ENCODE measurements around the gene DRAXIN. TPM values are rescaled to one million over a fixed set of nuclear protein-coding genes. Genes with fewer than 3 reads are reported as not detected.

DRAXIN gene
- total RNA-seq, 1 donor from 2014 or later: 0.05 TPM

DNA sequence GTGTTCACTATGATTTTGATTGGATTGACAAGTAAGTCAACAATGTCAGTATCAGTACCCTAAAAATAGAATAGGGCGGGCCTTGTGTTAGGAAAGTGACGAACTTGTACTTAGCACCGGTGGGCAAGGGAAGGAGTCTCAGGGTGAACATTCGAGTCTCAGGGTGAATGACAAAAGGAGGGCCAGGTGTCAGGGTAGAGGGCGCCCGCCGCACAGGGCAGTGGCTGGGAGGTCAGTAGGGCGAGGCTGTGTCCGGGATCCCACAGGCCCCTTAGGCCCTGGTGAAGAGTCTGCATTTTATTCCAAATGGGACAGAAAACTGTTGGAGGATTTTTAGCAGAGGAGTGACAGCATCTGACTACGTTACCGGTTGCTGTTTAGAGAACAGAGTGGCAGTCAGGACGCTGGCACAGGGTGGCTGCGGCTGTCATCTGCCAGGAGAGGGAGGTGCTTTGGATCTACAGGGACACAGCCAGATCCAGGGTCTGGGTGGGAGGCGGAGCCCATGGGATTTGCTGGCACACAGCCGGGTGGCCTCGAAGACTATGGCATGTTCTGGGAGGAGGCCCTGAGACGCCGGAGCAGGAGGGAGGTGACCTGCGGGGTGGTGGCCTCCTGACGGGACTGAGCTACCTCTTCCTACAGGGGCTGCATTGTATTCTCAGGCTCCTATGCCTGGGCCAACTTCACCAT lies 55.4 kb downstream of the DRAXIN start:
- Histone ChIP-seq H3K9me3 (replicated peaks) (no peaks in the 10 kb centered on the region), H3K36me3 (peaks cover 39% of the 10 kb centered on the region), H3K4me1 (peaks cover 20% of the 10 kb centered on the region), H3K27ac (replicated peaks) (peak overlapping the region; percentile 76), H3K4me3 (no peak overlapping the region), H3K27me3 (ENCODE audit: low read depth) (no peaks in the 10 kb centered on the region)
- DNase-seq: peak; percentile 37
- intact Hi-C loops (cut with micrococcal nuclease): no loop called here
- no peak for TF ChIP-seq CTCF (IDR thresholded peaks at IDR 0.05; ENCODE audit: borderline replicate concordance)

- H3K36me3 ChIP-seq: peaks cover 39% of the 10 kb centered on the region
- DNase-seq: no peak
- no peaks in the 10 kb centered on the region for H3K27me3 ChIP-seq (ENCODE audit: low read depth)
- H3K9me3 ChIP-seq (replicated peaks): no peaks in the 10 kb centered on the region
- intact Hi-C loops (cut with micrococcal nuclease): no loop called here
- no peak for TF ChIP-seq CTCF (IDR thresholded peaks at IDR 0.05; ENCODE audit: borderline replicate concordance)
- no peak overlapping the region for H3K27ac ChIP-seq (replicated peaks)
- no peak overlapping the region for H3K4me3 ChIP-seq
- H3K4me1 ChIP-seq: peaks cover 15% of the 10 kb centered on the region
Measured at GRCh38 chr1:11748294-11749202, 57.0 kb downstream of the DRAXIN start.

DNA sequence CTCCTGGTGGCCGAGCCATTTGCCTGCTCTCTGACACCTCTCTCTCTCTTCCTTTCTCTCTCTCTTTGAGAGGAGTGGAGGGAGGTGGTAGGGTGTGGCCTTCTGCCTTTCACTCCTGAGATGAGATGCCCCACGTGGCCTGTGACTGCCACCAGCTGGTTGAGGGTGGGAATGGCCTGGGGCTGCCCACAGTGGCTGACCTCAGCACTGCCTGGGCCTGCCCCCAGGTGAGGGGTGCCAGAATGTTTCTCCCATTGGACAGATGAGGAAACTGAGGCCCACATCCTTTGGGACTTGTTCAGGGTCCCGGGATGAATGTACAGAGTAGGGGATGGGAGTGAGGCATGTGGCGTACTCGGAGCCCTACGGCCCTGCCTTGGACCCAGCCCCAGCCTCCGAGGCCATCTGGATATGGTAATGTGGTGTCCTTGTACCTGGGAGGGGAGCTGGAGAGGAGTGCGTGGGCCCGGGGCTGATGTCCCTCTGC lies 57.7 kb downstream of the DRAXIN start:
- Histone ChIP-seq H3K27me3 (ENCODE audit: low read depth) (no peaks in the 10 kb centered on the region), H3K4me1 (peaks cover 15% of the 10 kb centered on the region), H3K9me3 (replicated peaks) (no peaks in the 10 kb centered on the region), H3K27ac (replicated peaks) (no peak overlapping the region), H3K4me3 (no peak overlapping the region), H3K36me3 (peaks cover 39% of the 10 kb centered on the region)
- TF ChIP-seq CTCF (IDR thresholded peaks at IDR 0.05; ENCODE audit: borderline replicate concordance): peak; percentile 57
- DNase-seq: peak; percentile 33
- intact Hi-C loops (cut with micrococcal nuclease): no loop called here

DNA sequence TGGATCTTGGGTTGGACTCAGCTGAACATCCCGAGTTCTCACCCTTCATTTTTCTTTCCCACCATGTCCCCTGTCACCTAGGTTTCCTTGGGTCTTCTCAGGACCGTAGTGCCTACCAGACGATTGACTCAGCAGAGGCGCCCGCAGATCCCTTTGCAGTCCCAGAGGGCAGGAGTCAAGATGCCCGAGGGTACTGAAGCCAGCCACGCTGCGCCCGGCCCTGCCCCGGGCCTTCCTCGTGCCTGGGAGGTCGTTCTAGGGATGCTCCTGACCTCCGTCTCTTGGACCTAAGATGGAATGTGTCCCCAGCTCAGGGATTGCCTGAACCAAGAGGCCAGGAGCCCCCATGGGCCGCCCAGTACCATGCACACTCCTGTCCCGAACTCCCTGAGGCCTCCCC lies 58.5 kb downstream of the DRAXIN start:
- Histone ChIP-seq H3K36me3 (peaks cover 39% of the 10 kb centered on the region), H3K9me3 (replicated peaks) (no peaks in the 10 kb centered on the region), H3K27ac (replicated peaks) (no peak overlapping the region), H3K4me1 (peaks cover 15% of the 10 kb centered on the region), H3K27me3 (ENCODE audit: low read depth) (no peaks in the 10 kb centered on the region), H3K4me3 (no peak overlapping the region)
- intact Hi-C loops (cut with micrococcal nuclease): no loop called here
- no peak for TF ChIP-seq CTCF (IDR thresholded peaks at IDR 0.05; ENCODE audit: borderline replicate concordance)
- no peak for DNase-seq

- H3K36me3 ChIP-seq: peaks cover 30% of the 10 kb centered on the region
- no peak overlapping the region for H3K27ac ChIP-seq (replicated peaks)
- no peaks in the 10 kb centered on the region for H3K27me3 ChIP-seq (ENCODE audit: low read depth)
- peaks cover 14% of the 10 kb centered on the region for H3K4me1 ChIP-seq
- intact Hi-C loops (cut with micrococcal nuclease): no loop called here
- H3K9me3 ChIP-seq (replicated peaks): no peaks in the 10 kb centered on the region
- TF ChIP-seq CTCF (IDR thresholded peaks at IDR 0.05; ENCODE audit: borderline replicate concordance): no peak
- no peak overlapping the region for H3K4me3 ChIP-seq
- no peak for DNase-seq
Measured at GRCh38 chr1:11751087-11751486, 59.6 kb downstream of the DRAXIN start.
